GM21723 (cell line): ENCODE results near the gene MLH3.
"Not testable (repeated sequence)": the region's sequence is repeated elsewhere in the genome, so short reads cannot be mapped to it uniquely, and the experiment has no call there.

Experiments used
- ATAC-seq: cut with Tn5 transposase; IDR thresholded peaks from one replicate; pipeline ENCODE4 v1.9.1; 2021; ENCODE audit warnings: mild to moderate bottlenecking, moderate library complexity; ENCODE audit not compliant: unreplicated experiment

MLH3 gene

GRCh38 chr14:75040507-75040906 lies 10.8 kb downstream of the MLH3 start:
- ATAC-seq: no peak

- ATAC-seq: no peak
These were observed 18.3 kb downstream of the MLH3 start for GRCh38 chr14:75032939-75033338.

GRCh38 chr14:75030147-75030546 lies 21.1 kb downstream of the MLH3 start:
- ATAC-seq: no peak

GRCh38 chr14:75025876-75026275 lies 25.4 kb downstream of the MLH3 start:
- no peak for ATAC-seq

- no peak for ATAC-seq
These were observed 26.2 kb downstream of the MLH3 start for GRCh38 chr14:75025082-75025481.

DNA sequence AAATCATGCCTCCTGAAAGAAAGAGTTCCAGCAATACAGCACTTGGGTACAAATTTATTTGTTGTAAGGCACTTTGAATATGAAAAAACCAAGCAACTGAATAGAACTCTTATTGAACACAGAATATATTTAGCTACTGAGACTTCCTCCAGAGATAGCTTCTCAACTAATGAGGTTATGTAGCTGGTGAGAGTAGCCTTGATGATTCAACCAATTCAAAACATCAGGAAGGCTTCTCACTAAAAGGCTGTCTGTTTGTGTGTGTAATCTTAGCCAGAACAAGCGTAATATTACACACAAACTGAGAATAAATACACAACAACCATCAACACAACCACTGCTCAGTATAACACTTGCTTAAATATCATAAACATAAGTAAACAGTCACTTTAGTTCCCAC lies 28.2 kb downstream of the MLH3 start:
- no peak for ATAC-seq

GRCh38 chr14:75022655-75023054 lies 28.6 kb downstream of the MLH3 start:
- ATAC-seq: no peak

GRCh38 chr14:75018694-75019093 lies 32.6 kb downstream of the MLH3 start:
- no peak for ATAC-seq

DNA sequence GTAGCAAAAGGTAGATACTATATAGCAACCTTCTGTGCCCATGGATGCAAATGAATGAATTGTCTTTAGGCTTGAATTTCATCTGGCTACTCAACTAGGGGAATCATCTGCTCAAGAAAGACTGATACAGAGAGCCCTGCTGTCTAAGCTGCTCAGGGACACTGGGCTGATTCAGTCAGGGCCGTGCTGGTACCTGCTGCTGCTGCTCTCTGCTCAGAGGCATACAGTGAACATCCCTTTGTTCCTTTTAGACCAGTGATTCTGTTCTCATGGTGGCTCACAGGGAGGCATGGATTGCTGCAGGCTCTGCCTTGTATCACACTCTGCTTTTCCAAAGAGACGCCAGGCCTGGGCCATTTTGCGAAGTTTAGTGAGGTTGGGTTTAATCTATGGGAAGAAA lies 34.5 kb downstream of the MLH3 start:
- ATAC-seq: no peak

- ATAC-seq: no peak
These were observed 35.8 kb downstream of the MLH3 start for GRCh38 chr14:75015496-75015895.

- no peak for ATAC-seq
These were observed 38.0 kb downstream of the MLH3 start for GRCh38 chr14:75013290-75013689.

DNA sequence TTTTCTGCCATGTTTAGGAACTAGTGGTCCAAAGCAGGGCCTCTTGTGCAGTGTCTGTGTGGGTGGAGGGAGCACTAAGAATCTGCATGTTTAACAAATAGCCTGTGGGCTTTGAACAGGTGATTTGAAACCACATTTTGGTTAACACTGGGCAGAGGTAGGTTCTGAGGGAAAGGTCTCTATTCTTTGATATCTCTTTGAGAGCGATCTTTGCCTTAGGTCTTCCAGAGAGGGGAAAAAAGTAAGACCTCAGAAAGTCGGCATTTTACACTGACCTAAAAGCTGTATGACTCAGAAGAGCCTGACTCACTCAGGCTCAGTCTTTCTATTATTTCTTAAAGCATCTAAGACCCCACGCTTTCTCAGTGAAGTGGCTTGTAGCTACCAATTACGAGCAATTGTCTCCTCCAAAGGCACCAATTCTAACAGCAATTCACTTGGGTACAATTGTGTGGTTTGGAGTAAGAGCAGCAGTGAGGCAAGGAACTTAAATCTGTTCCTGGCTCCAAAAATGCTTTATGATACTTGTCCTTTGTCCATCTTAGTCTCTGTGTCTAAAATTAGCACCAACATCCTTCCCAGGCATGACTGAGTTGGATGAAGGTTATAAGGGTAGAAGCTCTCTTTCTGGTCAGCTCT lies 39.8 kb downstream of the MLH3 start:
- ATAC-seq: no peak

DNA sequence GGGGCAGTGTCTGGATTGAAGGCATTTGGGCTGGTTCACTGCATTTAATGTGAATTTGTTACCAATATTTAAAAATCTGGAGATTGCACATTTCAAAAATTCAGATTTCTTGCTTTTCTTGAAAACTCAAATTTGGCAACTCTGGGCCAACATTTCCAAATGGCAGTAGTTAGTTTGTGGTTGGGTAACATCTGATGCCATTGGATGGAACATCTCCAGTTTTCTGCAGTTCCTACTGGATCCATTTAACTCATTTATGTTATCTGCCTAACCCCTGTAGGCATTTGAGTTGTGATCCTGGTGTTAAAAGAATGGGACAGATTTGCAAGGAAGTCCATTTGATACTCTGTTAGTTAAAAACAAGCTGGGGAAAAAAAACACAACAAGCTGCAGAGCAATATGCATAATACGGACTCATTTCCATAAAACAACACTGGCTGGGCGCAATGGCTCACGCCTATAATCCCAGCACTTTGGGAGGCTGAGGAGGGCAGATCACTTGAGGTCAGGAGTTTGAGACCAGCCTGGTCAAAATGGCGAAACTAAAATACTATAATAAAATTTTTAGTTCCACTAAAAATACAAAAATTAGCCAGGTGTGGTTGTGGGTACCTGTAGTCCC lies 40.7 kb downstream of the MLH3 start:
- ATAC-seq: no peak

DNA sequence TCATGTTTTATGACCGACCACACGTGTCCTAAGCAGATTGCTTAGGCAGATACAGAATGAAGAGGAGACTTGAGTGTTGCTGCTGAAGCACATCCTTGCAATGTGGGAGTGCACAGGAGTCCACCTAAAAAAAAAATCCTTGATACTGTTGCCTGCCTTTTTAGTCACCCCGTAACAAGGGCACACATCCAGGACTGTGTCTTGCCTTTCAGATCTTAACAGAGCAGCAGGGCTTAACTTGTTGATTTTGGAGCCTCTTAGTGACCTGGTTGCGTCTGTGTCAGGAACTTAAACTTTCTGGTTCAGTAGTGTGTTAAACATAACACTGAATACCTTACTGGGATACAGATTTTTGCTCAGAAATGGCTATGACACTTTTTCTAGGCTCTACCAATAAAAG lies 42.1 kb downstream of the MLH3 start:
- ATAC-seq: no peak

DNA sequence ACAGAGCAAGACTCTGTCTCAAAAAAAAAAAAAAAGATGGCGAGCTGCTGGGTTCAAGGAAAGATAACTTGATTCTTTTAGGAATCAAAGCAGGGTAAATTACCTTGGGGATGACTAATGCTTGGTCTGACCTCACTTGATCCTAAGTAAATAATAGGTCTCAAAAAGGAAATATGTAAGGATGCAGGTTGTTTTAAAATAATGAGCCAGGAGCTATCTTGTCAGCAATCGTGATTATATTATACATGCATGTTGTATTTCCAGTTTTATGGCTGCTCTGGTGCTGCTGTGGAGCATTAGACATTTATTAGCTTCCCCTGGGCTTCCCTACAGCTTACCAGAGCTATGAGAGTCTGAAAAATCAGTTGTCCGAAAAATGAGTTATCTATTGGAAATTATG lies 45.9 kb downstream of the MLH3 start:
- no peak for ATAC-seq

DNA sequence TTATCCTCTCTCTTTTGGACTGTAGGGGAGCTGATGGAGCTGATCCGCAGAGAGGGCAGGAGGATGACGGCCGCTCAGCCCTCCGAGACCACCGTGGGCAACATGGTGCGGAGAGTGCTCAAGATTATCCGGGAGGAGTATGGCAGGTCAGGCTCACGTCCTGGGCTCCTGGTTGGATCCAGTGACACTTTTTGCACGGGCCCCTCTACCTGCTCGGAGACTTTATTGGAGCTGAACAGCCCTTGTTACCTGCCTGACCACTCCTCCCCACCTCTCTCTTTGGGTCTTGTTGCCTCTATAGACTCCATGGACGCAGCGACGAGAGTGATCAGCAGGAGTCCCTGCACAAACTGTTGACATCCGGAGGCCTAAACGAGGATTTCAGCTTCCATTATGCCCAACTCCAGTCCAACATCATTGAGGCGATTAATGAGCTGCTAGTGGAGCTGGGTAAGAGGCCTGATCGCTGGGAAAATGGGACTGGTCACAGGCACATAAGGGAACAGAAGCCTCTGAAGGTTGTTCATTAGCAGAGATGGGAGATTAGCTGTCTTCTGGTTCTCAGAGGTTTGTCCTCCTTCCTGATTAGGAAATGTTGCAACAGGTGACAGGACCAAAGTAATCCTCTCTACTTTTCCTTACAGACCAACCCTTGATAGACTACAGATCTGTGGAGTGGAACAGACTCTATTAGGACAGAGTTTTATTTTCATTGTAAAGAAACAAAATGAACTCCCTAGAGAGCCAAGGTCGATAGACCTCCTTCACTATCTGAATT lies 47.8 kb downstream of the MLH3 start:
- ATAC-seq: no peak

- peak; percentile 97 for ATAC-seq
These were observed 48.6 kb downstream of the MLH3 start, which contains the start of gene EIF2B2 for GRCh38 chr14:75002392-75003249. TSS of gene EIF2B2 (plus strand) at chr14:75002921. CDS start at chr14:75002991, 70 bp downstream.

DNA sequence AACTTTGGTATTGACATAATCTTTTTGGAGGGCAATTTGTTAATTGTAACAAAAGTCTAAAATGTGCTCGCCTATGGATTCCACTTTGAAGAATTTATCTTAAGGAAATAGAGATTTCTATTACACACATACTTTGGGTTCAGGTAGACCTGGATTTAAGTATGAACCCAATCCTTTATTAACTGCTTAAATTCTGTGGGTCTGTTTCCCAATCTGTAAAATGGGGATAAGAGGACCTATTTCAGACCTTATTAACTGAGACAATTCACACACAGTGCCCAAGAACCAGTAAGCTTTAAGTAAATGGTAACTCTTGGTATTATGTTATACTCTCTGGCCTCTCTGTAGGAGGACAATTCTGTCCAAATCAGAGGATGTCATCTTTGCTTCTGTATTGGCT lies 49.4 kb downstream of the MLH3 start:
- no peak for ATAC-seq

GRCh38 chr14:75001261-75001660 lies 50.0 kb downstream of the MLH3 start:
- ATAC-seq: no peak

- ATAC-seq: not testable (repeated sequence)
These were observed 55.5 kb downstream of the MLH3 start for GRCh38 chr14:74995781-74996180.

- not testable (repeated sequence) for ATAC-seq
These were observed 57.1 kb downstream of the MLH3 start for GRCh38 chr14:74994182-74994581.
